K562 (cell line): ENCODE measurements around the gene CSPG5. TPM values are rescaled to one million over a fixed set of nuclear protein-coding genes. Genes with fewer than 3 reads are reported as not detected.

Experiments
- ELF2 ChIP-seq: fragments of 250-450 bp; sonication (Bioruptor Pico); IDR thresholded peaks from 2 replicates; pipeline ENCODE4 v1.5.0; 2021; ENCODE audit warnings: mild to moderate bottlenecking
- HDAC3 ChIP-seq: fragments of 450-650 bp; IDR thresholded peaks from 2 replicates; pipeline ENCODE4 v1.6.1; 2018; ENCODE audit warnings: borderline replicate concordance, mild to moderate bottlenecking, moderate library complexity; ENCODE audit not compliant: partially characterized antibody
- HMG20B ChIP-seq: fragments of 250-450 bp; sonication (Bioruptor Pico); IDR thresholded peaks from 2 replicates; pipeline ENCODE4 v1.5.0; 2021; ENCODE audit warnings: mild to moderate bottlenecking
- KHSRP ChIP-seq: fragments of 450-650 bp; IDR thresholded peaks from 2 replicates; pipeline ENCODE4 v1.6.1; 2017
- MEF2D ChIP-seq: conservative IDR thresholded peaks from 2 replicates; pipeline ENCODE4 v1.6.1; 2016; ENCODE audit warnings: low read depth, missing genetic modification characterization, missing compliant biosample characterization
- MEIS2 ChIP-seq: fragments of 450-650 bp; IDR thresholded peaks from 2 replicates; pipeline ENCODE4 v1.6.1; 2014; ENCODE audit warnings: mild to moderate bottlenecking; ENCODE audit not compliant: partially characterized antibody
- MYC ChIP-seq, 2 experiments: fragments of 250-450 bp in 1 of 2; sonication (Bioruptor Pico) in 1 of 2; IDR thresholded peaks; 2 replicates each; pipeline versions ENCODE4 v1.5.1 to v1.6.1; 2012 to 2021; ENCODE audit warnings: low read depth in 2 of 2, borderline replicate concordance in 1 of 2, improper control_type of control experiment in 1 of 2, low read length in 1 of 2, mild to moderate bottlenecking in 1 of 2, moderate library complexity in 1 of 2
- NR2F6 ChIP-seq: fragments of 450-650 bp; formaldehyde crosslinking; IDR thresholded peaks from 2 replicates; pipeline ENCODE4 v1.4.0; 2020; ENCODE audit warnings: mild to moderate bottlenecking
- POLR2AphosphoS2 ChIP-seq: IDR thresholded peaks from 2 replicates; pipeline ENCODE4 v1.6.1; 2012; ENCODE audit warnings: low read length, improper control_type of control experiment
- PTTG1 ChIP-seq: fragments of 450-650 bp; IDR thresholded peaks from 2 replicates; pipeline ENCODE4 v1.6.1; 2016; ENCODE audit warnings: low read depth, mild to moderate bottlenecking, missing genetic modification characterization, missing compliant biosample characterization
- RAD21 ChIP-seq, 2 experiments: fragments of 250-450 bp in 1 of 2; fragments of 450-650 bp in 1 of 2; sonication (Bioruptor Pico) in 1 of 2; formaldehyde crosslinking in 1 of 2; IDR thresholded peaks in 1 of 2; conservative IDR thresholded peaks in 1 of 2; 2 replicates each; pipeline versions ENCODE4 v1.4.0 to v1.8.0; 2020 to 2022; ENCODE audit warnings: mild to moderate bottlenecking in 2 of 2, moderate library complexity in 1 of 2
- RBBP5 ChIP-seq: fragments of 200-600 bp; sonication (generic); IDR thresholded peaks from 2 replicates; pipeline ENCODE4 v1.6.1; 2012; ENCODE audit warnings: borderline replicate concordance, mild to moderate bottlenecking, low read length, control low read depth, inconsistent platforms; ENCODE audit not compliant: insufficient read depth, poor library complexity, severe bottlenecking
- SAFB2 ChIP-seq: fragments of 200-400 bp; formaldehyde crosslinking; IDR thresholded peaks from 2 replicates; pipeline ENCODE4 v1.6.1; 2018; ENCODE audit warnings: borderline replicate concordance, low read length, low read depth, moderate library complexity; ENCODE audit not compliant: severe bottlenecking
- SETDB1 ChIP-seq: IDR thresholded peaks from one replicate; pipeline ENCODE4 v1.6.1; 2012; ENCODE audit warnings: low read length, control low read depth, inconsistent platforms
- STAG1 ChIP-seq: sonication (generic); formaldehyde crosslinking; IDR thresholded peaks from 2 replicates; pipeline ENCODE4 v1.5.0; 2020; ENCODE audit warnings: missing genetic modification reagents, borderline replicate concordance
- TSC22D4 ChIP-seq: fragments of 450-650 bp; IDR thresholded peaks from 2 replicates; pipeline ENCODE4 v1.6.1; 2016; ENCODE audit warnings: missing genetic modification characterization, missing biosample characterization, control low read depth
- ZFP1 ChIP-seq: fragments of 450-650 bp; formaldehyde crosslinking; IDR thresholded peaks from 2 replicates; pipeline ENCODE4 v1.4.0; 2020; ENCODE audit warnings: mild to moderate bottlenecking, mixed read lengths
- ZFP30 ChIP-seq: fragments of 250-450 bp; sonication (Bioruptor Pico); IDR thresholded peaks from 2 replicates; pipeline ENCODE4 v1.8.0; 2022; ENCODE audit warnings: moderate library complexity, mild to moderate bottlenecking, inconsistent platforms, borderline replicate concordance
- ZNF143 ChIP-seq: sonication (generic); formaldehyde crosslinking; IDR thresholded peaks from 2 replicates; pipeline ENCODE4 v1.9.0; 2022; ENCODE audit warnings: mild to moderate bottlenecking, missing genetic modification reagents
- ZNF24 ChIP-seq: fragments of 450-650 bp; IDR thresholded peaks from 2 replicates; pipeline ENCODE4 v1.6.1; 2016
- ZNF347 ChIP-seq: fragments of 450-650 bp; formaldehyde crosslinking; IDR thresholded peaks from 2 replicates; pipeline ENCODE4 v1.4.0; 2020; ENCODE audit warnings: low read depth, mild to moderate bottlenecking, moderate library complexity
- ZNF551 ChIP-seq: fragments of 250-450 bp; sonication (Bioruptor Pico); IDR thresholded peaks from 2 replicates; pipeline ENCODE4 v1.5.0; 2021; ENCODE audit warnings: mild to moderate bottlenecking, moderate library complexity
- ZNF707 ChIP-seq: fragments of 250-450 bp; sonication (Bioruptor Pico); conservative IDR thresholded peaks from 2 replicates; pipeline ENCODE4 v1.8.0; 2022; ENCODE audit warnings: inconsistent platforms, mild to moderate bottlenecking, moderate library complexity
- polyA plus RNA-seq, 8 experiments: library from polyadenylated mRNA; depleted of rRNA in 4 of 8; stranded (reverse) in 5 of 8; unstranded in 3 of 8; fragments of >200 nt; fragmentation: Nextera tagmentation in 2 of 8; fragmentation: Illumina TruSeq in 1 of 8; extraction: Ambion mirVana in 2 of 8; extraction: Trizol in 1 of 8; gene quantifications; 2 replicates each; pipeline versions ENCODE4 v1.2.1 to v1.2.3, GENCODE V29; 2011 to 2014; ENCODE audit warnings: inconsistent platforms in 1 of 8, missing spikeins in 1 of 8
- total RNA-seq, 7 experiments: library from RNA; depleted of rRNA in 6 of 7; stranded (reverse); fragments of >200 nt in 6 of 7; fragmentation: Illumina TruSeq in 2 of 7; extraction: Trizol in 2 of 7; gene quantifications; 2 replicates each; pipeline versions ENCODE4 v1.2.1 to v1.2.3, GENCODE V29; 2011 to 2021; ENCODE audit warnings: low replicate concordance in 1 of 7
- TF ChIP-seq, protein P1 (sequence below): fragments of 250-450 bp; sonication (Bioruptor Pico); IDR thresholded peaks from 2 replicates; pipeline ENCODE4 v1.8.0; 2022; ENCODE audit warnings: inconsistent platforms, mild to moderate bottlenecking, moderate library complexity, borderline replicate concordance
- TF ChIP-seq, protein P2 (sequence below): sonication (generic); IDR thresholded peaks from 2 replicates; pipeline ENCODE4 v1.6.1; 2016
- TF ChIP-seq, protein P3 (sequence below): sonication (generic); formaldehyde crosslinking; IDR thresholded peaks from 2 replicates; pipeline ENCODE4 v1.8.0; 2022; ENCODE audit warnings: mild to moderate bottlenecking, missing genetic modification reagents

Gene CSPG5
- total and polyA plus RNA-seq, 9 of the 15 experiments (the other 6 are each of a cell fraction or from before 2014, with no cell fraction given), result 0.06 to 3.3 (median 2.4) TPM

DNA sequence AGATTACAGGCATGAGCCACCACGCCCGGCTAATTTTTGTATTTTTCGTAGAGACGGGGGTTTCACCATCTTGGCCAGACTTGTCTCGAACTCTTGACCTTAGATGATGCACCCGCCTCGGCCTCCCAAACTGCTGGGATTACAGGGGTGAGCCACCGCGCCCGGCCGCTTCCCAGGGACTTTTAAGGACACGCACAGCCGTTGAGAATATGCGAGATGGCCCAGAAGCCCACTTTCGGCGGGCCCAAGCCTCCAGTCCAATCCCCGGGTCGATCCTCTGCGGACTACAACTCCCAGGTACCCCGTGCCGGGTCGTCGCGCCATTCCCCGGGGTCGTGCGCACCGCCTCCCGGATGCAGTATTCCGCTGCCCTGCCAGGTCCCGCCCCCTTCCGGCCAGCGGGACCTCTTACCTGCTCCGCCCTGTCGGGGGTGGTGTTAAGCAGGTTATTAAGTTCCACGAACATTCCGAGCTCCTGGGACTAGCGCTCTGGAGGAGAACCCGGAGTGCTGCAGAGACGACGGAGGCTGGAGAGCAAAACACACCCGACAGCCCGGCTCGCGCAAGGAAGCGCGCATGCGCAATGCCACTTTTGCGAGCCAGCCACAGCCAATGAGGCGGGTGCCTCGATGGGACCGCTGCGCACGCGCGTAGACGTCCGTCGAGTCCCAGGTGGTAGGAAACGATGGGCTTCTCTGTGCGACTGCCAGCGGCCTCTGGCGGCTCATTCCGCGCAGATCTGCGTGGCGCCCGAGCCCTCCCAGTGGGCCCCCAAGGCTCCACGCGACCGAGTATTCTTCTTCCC is 65.3 kb downstream of the CSPG5 start, which contains the start of gene ELP6 (continued):
- peak; percentile 89; the same call in 1 of the 2 replicates for TF ChIP-seq POLR2AphosphoS2
- no peak for TF ChIP-seq ZFP1 (CRISPR knock-in tag)
- TF ChIP-seq RBBP5, result peak; percentile 87
- TF ChIP-seq, protein P1, sequence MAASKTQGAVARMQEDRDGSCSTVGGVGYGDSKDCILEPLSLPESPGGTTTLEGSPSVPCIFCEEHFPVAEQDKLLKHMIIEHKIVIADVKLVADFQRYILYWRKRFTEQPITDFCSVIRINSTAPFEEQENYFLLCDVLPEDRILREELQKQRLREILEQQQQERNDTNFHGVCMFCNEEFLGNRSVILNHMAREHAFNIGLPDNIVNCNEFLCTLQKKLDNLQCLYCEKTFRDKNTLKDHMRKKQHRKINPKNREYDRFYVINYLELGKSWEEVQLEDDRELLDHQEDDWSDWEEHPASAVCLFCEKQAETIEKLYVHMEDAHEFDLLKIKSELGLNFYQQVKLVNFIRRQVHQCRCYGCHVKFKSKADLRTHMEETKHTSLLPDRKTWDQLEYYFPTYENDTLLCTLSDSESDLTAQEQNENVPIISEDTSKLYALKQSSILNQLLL, result no peak
- peak; percentile 98 for TF ChIP-seq MEIS2
- peak; percentile 87 for TF ChIP-seq MYC (IDR thresholded peaks at IDR 0.05; ENCODE audit: low read depth, low read length)
- peak; percentile 72; the same call in 1 of the 2 replicates for TF ChIP-seq MYC (CRISPR knock-in tag; IDR thresholded peaks at IDR 0.05; ENCODE audit: borderline replicate concordance, low read depth)
- TF ChIP-seq HMG20B, result 0 out of 2 replicates have a peak, but pooled peaks have one; percentile 36
- TF ChIP-seq RAD21 (CRISPR knock-in tag; conservative IDR thresholded peaks at IDR 0.05 in 1 of 2, IDR thresholded peaks at IDR 0.05 in 1 of 2), result peak; percentile 83 to 94
- TF ChIP-seq ZNF24, result no peak; the same call in 1 of the 2 replicates
- no peak for TF ChIP-seq KHSRP
- TF ChIP-seq SAFB2, result no peak
- TF ChIP-seq ELF2, result no peak
- TF ChIP-seq ZNF347 (CRISPR knock-in tag), result no peak
- TF ChIP-seq HDAC3, result no peak
- TF ChIP-seq NR2F6, result no peak
- no peak for TF ChIP-seq PTTG1 (tag)
- TF ChIP-seq, protein P2, sequence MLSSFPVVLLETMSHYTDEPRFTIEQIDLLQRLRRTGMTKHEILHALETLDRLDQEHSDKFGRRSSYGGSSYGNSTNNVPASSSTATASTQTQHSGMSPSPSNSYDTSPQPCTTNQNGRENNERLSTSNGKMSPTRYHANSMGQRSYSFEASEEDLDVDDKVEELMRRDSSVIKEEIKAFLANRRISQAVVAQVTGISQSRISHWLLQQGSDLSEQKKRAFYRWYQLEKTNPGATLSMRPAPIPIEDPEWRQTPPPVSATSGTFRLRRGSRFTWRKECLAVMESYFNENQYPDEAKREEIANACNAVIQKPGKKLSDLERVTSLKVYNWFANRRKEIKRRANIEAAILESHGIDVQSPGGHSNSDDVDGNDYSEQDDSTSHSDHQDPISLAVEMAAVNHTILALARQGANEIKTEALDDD, result no peak
- peak; percentile 96 for TF ChIP-seq ZNF143 (CRISPR knock-in tag)
- no peak for TF ChIP-seq ZFP30 (CRISPR knock-in tag)
- no peak; the same call in 1 of the 2 replicates for TF ChIP-seq STAG1 (CRISPR knock-in tag)
- peak; percentile 18 for TF ChIP-seq SETDB1
- TF ChIP-seq MEF2D (tag), result no peak
- TF ChIP-seq ZNF707 (CRISPR knock-in tag), result no peak
- no peak for TF ChIP-seq TSC22D4 (tag)
- TF ChIP-seq, protein P3, sequence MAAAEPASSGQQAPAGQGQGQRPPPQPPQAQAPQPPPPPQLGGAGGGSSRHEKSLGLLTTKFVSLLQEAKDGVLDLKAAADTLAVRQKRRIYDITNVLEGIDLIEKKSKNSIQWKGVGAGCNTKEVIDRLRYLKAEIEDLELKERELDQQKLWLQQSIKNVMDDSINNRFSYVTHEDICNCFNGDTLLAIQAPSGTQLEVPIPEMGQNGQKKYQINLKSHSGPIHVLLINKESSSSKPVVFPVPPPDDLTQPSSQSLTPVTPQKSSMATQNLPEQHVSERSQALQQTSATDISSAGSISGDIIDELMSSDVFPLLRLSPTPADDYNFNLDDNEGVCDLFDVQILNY, result peak; percentile 77; the same call in 1 of the 2 replicates
- TF ChIP-seq ZNF551 (CRISPR knock-in tag), result no peak
